Measurements from ENCODE around the gene SELENOI. TPM values are rescaled to one million over a fixed set of nuclear protein-coding genes. Genes with fewer than 3 reads are reported as not detected.
A peak's percentile ranks its signal among the peaks of the same experiment; 100 is the strongest.
"Not testable (repeated sequence)": the region's sequence is repeated elsewhere in the genome, so short reads cannot be mapped to it uniquely, and the experiment has no call there.

The SELENOI gene
- total RNA-seq, 1 donor from 2014 or later: 41.2 TPM

DNA sequence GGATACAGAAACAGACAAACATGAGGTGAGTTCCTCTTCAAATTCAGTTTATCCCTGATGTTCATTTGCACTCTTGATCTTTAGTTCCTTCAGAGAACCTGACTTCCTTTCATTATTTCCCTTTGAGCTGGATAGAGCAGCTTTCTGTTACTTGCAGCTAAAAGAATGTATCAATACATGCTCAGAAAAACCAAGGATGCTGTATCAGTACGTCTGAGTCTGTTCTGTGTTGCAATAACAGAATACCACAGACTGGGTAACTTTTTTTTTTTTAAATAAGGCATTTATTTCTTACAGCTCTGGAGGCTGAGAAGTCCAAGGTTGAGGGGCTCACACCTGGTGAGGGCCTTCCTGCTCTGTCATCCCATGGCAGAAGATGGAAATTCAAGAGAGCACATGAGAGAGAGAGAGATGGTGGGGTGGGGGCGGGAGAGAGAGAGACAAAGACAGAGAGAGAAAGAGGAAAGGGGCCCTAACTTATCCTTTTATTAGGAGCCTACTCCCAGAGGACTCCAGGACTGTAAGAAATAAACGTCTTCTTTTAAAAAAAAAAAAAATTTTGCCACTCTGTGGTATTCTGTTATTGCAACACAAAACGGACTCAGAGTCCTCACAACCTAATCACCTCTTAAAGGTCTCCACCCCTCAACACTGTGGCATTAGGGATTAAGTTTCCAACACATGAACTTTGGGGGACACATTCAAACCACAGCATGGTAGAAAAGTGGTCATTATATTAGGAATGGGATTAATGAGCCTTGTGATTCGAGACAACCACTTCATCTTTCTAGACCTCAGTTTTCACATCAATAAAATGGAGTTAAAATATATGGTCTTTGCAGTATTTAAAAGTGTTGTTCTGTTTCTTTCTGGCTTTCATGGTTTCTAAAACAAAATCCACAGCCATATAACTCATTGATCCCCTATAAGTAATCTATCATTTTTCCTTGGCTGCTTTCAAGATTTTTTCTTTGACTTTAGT lies 18.4 kb upstream of the SELENOI start:
- no peak for TF ChIP-seq CTCF (conservative IDR thresholded peaks at IDR 0.05)
- Mint-ChIP-seq H3K27ac (ENCODE audit: unreplicated experiment) (no peak overlapping the region), H3K4me1 (peaks cover 5% of the 10 kb centered on the region), H3K4me3 (no peak overlapping the region), H3K9me3 (no peaks in the 10 kb centered on the region), H3K36me3 (ENCODE audit: low read depth) (no peaks in the 10 kb centered on the region), H3K27me3 (ENCODE audit: low read depth) (peaks cover 6% of the 10 kb centered on the region)
- no peak for DNase-seq (ENCODE audit: low read depth, low spot score)

DNA sequence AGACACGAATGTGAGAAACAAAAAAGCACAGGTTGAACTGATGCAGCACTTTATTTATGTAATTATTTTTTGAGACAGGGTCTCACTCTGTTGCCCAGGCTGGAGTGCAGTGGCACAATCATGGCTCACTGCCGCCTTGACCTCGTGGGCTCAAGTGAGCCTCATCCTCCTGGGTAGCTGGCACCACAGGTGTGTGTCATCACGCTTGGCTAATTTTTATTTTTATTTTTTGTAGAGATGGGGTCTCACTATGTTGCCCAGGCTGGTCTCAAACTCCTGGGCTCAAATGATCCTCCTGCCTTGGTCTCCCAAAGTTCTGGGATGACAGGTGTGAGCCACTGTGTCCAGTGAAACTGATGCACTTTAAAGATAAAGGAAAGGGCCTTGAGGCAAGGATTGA lies 16.9 kb upstream of the SELENOI start:
- H3K9me3 Mint-ChIP-seq; H3K27ac Mint-ChIP-seq (ENCODE audit: unreplicated experiment); DNase-seq (ENCODE audit: low read depth, low spot score); H3K4me1 Mint-ChIP-seq; H3K27me3 Mint-ChIP-seq (ENCODE audit: low read depth); H3K36me3 Mint-ChIP-seq (ENCODE audit: low read depth); H3K4me3 Mint-ChIP-seq: not testable (repeated sequence)

GRCh38 chr2:26330114-26330549 lies 15.8 kb upstream of the SELENOI start:
- Mint-ChIP-seq H3K4me3 (no peak overlapping the region), H3K36me3 (ENCODE audit: low read depth) (no peaks in the 10 kb centered on the region), H3K27ac (ENCODE audit: unreplicated experiment) (no peak overlapping the region), H3K27me3 (ENCODE audit: low read depth) (peaks cover 11% of the 10 kb centered on the region), H3K9me3 (no peaks in the 10 kb centered on the region), H3K4me1 (peaks cover 5% of the 10 kb centered on the region)
- DNase-seq (ENCODE audit: low read depth, low spot score): peak; percentile 80
- TF ChIP-seq CTCF (conservative IDR thresholded peaks at IDR 0.05): peak; percentile 91

- TF ChIP-seq CTCF (conservative IDR thresholded peaks at IDR 0.05): no peak
- no peak for DNase-seq (ENCODE audit: low read depth, low spot score)
- no peak overlapping the region for H3K27ac Mint-ChIP-seq (ENCODE audit: unreplicated experiment)
- H3K4me1 Mint-ChIP-seq: peaks cover 5% of the 10 kb centered on the region
- no peak overlapping the region for H3K4me3 Mint-ChIP-seq
- no peaks in the 10 kb centered on the region for H3K36me3 Mint-ChIP-seq (ENCODE audit: low read depth)
- no peaks in the 10 kb centered on the region for H3K9me3 Mint-ChIP-seq
- H3K27me3 Mint-ChIP-seq (ENCODE audit: low read depth): peaks cover 14% of the 10 kb centered on the region
Observed at GRCh38 chr2:26330604-26331003, 15.3 kb upstream of the SELENOI start.

DNA sequence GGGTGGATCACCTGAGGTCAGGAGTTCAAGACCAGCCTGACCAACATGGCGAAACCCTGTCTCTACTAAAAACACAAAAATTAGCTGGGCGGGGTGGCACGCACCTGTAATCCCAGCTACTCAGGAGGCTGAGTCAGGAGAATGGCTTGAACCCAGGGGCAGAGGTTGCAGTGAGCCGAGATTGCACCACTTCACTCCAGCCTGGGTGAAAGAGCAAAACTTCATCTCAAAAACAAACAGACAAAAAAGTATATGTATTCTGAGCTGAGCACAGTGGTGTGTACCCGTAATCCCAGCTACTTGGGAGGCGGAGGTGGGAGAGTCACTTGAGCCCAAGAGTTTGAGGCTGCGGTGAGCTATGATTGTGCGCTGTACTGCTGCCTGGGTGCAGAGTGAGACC lies 14.6 kb upstream of the SELENOI start:
- peaks cover 15% of the 10 kb centered on the region for H3K27me3 Mint-ChIP-seq (ENCODE audit: low read depth)
- H3K27ac Mint-ChIP-seq (ENCODE audit: unreplicated experiment); H3K36me3 Mint-ChIP-seq (ENCODE audit: low read depth); H3K9me3 Mint-ChIP-seq; H3K4me3 Mint-ChIP-seq; H3K4me1 Mint-ChIP-seq; DNase-seq (ENCODE audit: low read depth, low spot score): not testable (repeated sequence)

- no peak for DNase-seq (ENCODE audit: low read depth, low spot score)
- Mint-ChIP-seq H3K27ac (ENCODE audit: unreplicated experiment) (no peak overlapping the region), H3K27me3 (ENCODE audit: low read depth) (peaks cover 15% of the 10 kb centered on the region), H3K36me3 (ENCODE audit: low read depth) (no peaks in the 10 kb centered on the region), H3K4me1 (peaks cover 9% of the 10 kb centered on the region), H3K9me3 (no peaks in the 10 kb centered on the region), H3K4me3 (no peak overlapping the region)
- no peak for TF ChIP-seq CTCF (conservative IDR thresholded peaks at IDR 0.05)
Observed at GRCh38 chr2:26333293-26333692, 12.7 kb upstream of the SELENOI start.

Data from neural crest cell (in vitro differentiated cells).